B cell (primary cell): Measurements from ENCODE around the gene KIAA1586.
"Not testable (repeated sequence)": the region's sequence is repeated elsewhere in the genome, so short reads cannot be mapped to it uniquely, and the experiment has no call there.

Experiments
- CTCF ChIP-seq: fragments of 200-600 bp; IDR thresholded peaks from one replicate; pipeline ENCODE4 v1.8.0; 2022; ENCODE audit warnings: antibody characterized with exemption, mild to moderate bottlenecking
- EZH2 ChIP-seq: IDR thresholded peaks from 2 replicates; pipeline ENCODE4 v1.6.1; 2012; ENCODE audit warnings: borderline replicate concordance, low read depth, mild to moderate bottlenecking, moderate library complexity, low read length; ENCODE audit not compliant: insufficient read depth, poor library complexity, severe bottlenecking

GRCh38 chr6:56999748-57000147 is 46.7 kb upstream of the KIAA1586 start:
- TF ChIP-seq CTCF, EZH2: not testable (repeated sequence)
